ENCODE measurements around the gene DPEP3.

DNA sequence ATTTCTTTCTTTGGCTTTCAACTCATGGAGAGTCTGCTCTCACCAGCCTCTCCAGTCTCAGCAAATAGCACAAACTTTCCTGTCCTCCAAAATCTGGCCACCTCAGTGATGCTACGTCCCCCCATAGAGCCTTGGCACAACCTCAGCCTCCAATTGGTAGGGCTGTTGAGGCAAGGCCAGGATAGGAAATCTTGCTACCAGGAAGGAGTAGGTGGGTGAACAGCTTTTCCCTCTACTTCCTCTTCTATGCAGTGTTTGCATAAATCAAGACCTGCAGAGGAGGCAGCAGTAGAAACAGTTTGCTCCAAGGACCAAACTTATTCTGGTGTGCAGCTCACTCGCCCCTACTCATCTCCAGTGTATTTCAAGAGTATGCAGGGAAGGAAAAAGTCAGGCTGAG lies 19.7 kb upstream of the DPEP3 start:
- TF ChIP-seq, protein P1, sequence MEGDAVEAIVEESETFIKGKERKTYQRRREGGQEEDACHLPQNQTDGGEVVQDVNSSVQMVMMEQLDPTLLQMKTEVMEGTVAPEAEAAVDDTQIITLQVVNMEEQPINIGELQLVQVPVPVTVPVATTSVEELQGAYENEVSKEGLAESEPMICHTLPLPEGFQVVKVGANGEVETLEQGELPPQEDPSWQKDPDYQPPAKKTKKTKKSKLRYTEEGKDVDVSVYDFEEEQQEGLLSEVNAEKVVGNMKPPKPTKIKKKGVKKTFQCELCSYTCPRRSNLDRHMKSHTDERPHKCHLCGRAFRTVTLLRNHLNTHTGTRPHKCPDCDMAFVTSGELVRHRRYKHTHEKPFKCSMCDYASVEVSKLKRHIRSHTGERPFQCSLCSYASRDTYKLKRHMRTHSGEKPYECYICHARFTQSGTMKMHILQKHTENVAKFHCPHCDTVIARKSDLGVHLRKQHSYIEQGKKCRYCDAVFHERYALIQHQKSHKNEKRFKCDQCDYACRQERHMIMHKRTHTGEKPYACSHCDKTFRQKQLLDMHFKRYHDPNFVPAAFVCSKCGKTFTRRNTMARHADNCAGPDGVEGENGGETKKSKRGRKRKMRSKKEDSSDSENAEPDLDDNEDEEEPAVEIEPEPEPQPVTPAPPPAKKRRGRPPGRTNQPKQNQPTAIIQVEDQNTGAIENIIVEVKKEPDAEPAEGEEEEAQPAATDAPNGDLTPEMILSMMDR (IDR thresholded peaks at IDR 0.05) = no peak
- TF ChIP-seq POLR2A (IDR thresholded peaks at IDR 0.05) = no peak

Data from esophagus squamous epithelium (tissue), 4 donors.